NOMO-1 treated with DMSO at 0.1 percent for 48 hours (cell line): Measurements from ENCODE around the gene ACSS3.
"Not testable (repeated sequence)": the region's sequence is repeated elsewhere in the genome, so short reads cannot be mapped to it uniquely, and the experiment has no call there.

Experiments used
- DNase-seq: peaks from one replicate; lab custom pipeline; 2025; ENCODE audit not compliant: unreplicated experiment; lab: John Stamatoyannopoulos, UW

ACSS3 gene

GRCh38 chr12:81164827-81165226, 86.9 kb downstream of the ACSS3 start:
- no peak for DNase-seq

- no peak for DNase-seq
Observed at GRCh38 chr12:81166790-81167189, 88.9 kb downstream of the ACSS3 start.

GRCh38 chr12:81167694-81168093, 89.8 kb downstream of the ACSS3 start:
- no peak for DNase-seq

- no peak for DNase-seq
Observed at GRCh38 chr12:81168445-81168844, 90.6 kb downstream of the ACSS3 start.

- no peak for DNase-seq
Observed at GRCh38 chr12:81170072-81170471, 92.2 kb downstream of the ACSS3 start.

- no peak for DNase-seq
Observed at GRCh38 chr12:81172851-81173250, 95.0 kb downstream of the ACSS3 start.

- DNase-seq, result no peak
Observed at GRCh38 chr12:81174664-81175063, 96.8 kb downstream of the ACSS3 start.

GRCh38 chr12:81176796-81177195, 98.9 kb downstream of the ACSS3 start:
- DNase-seq, result no peak

GRCh38 chr12:81181691-81182090, 103.8 kb downstream of the ACSS3 start:
- DNase-seq, result no peak

GRCh38 chr12:81187686-81188085, 109.8 kb downstream of the ACSS3 start:
- no peak for DNase-seq

GRCh38 chr12:81196595-81196994, 118.7 kb downstream of the ACSS3 start:
- no peak for DNase-seq

- DNase-seq, result not testable (repeated sequence)
Observed at GRCh38 chr12:81200561-81200960, 122.7 kb downstream of the ACSS3 start.

GRCh38 chr12:81203671-81204204, 125.9 kb downstream of the ACSS3 start:
- no peak for DNase-seq

GRCh38 chr12:81205416-81205815, 127.5 kb downstream of the ACSS3 start:
- no peak for DNase-seq

GRCh38 chr12:81206429-81206828, 128.6 kb downstream of the ACSS3 start:
- no peak for DNase-seq

GRCh38 chr12:81207173-81207572, 129.3 kb downstream of the ACSS3 start:
- DNase-seq, result no peak

GRCh38 chr12:81207664-81208063, 129.8 kb downstream of the ACSS3 start:
- no peak for DNase-seq

GRCh38 chr12:81208187-81208911, 130.5 kb downstream of the ACSS3 start:
- DNase-seq, result no peak

GRCh38 chr12:81209012-81209411, 131.1 kb downstream of the ACSS3 start:
- no peak for DNase-seq

- DNase-seq, result not testable (repeated sequence)
Observed at GRCh38 chr12:81209772-81210225, 131.9 kb downstream of the ACSS3 start.

GRCh38 chr12:81211306-81211705, 133.4 kb downstream of the ACSS3 start:
- DNase-seq, result no peak

- no peak for DNase-seq
Observed at GRCh38 chr12:81212996-81213696, 135.3 kb downstream of the ACSS3 start.
